Measurements from ENCODE around the gene SESN1.
"Not testable (repeated sequence)": the region's sequence is repeated elsewhere in the genome, so short reads cannot be mapped to it uniquely, and the experiment has no call there.

Gene SESN1

DNA sequence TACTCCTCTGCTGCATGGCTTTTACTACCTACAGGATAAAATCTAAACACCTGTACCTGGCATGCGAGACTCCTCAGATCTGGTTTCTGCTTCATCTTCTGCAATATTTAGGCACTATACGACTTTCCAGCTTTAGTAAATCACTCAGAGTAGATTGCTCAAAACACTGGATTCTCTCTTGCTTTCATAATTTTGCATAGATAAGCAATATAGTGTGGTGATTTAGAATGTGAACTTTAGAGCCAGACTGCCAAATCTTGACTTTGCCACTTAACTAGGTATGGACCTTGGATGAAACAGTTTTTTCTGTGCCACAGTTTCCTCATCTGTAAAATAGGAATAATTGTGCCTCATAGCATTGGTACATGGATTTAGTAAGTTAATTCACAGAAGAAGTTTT, 29.6 kb upstream of the SESN1 start:
- no peak for DNase-seq (ENCODE audit: low read depth)
- TF ChIP-seq, protein P1, sequence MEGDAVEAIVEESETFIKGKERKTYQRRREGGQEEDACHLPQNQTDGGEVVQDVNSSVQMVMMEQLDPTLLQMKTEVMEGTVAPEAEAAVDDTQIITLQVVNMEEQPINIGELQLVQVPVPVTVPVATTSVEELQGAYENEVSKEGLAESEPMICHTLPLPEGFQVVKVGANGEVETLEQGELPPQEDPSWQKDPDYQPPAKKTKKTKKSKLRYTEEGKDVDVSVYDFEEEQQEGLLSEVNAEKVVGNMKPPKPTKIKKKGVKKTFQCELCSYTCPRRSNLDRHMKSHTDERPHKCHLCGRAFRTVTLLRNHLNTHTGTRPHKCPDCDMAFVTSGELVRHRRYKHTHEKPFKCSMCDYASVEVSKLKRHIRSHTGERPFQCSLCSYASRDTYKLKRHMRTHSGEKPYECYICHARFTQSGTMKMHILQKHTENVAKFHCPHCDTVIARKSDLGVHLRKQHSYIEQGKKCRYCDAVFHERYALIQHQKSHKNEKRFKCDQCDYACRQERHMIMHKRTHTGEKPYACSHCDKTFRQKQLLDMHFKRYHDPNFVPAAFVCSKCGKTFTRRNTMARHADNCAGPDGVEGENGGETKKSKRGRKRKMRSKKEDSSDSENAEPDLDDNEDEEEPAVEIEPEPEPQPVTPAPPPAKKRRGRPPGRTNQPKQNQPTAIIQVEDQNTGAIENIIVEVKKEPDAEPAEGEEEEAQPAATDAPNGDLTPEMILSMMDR (IDR thresholded peaks at IDR 0.05; ENCODE audit: low read depth, low read length, missing control alignments) = no peak
- no peak overlapping the region for H3K4me3 ChIP-seq (ENCODE audit: low read depth, low read length)

DNA sequence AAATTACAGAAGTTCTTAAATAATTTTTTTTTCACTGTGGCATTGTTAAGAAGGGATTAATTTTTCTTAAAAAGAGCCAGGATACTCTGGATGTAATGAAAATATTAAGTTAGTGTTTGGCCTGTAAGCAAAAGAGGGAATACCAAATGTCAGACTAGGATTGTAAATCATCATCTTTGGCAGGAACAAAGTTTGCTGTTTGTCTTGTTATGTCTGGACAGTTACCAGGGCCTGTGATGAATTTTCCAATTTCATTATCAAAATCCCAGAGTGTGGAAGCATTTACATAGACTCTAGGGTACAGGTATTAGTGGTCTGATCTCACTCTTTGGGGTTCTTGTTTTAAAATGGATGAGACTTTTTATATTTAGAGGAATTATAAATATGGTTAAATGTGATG, 26.8 kb upstream of the SESN1 start:
- H3K4me3 ChIP-seq (ENCODE audit: low read depth, low read length) = no peak overlapping the region
- TF ChIP-seq, protein P1 (IDR thresholded peaks at IDR 0.05; ENCODE audit: low read depth, low read length, missing control alignments) = no peak
- DNase-seq (ENCODE audit: low read depth) = no peak

DNA sequence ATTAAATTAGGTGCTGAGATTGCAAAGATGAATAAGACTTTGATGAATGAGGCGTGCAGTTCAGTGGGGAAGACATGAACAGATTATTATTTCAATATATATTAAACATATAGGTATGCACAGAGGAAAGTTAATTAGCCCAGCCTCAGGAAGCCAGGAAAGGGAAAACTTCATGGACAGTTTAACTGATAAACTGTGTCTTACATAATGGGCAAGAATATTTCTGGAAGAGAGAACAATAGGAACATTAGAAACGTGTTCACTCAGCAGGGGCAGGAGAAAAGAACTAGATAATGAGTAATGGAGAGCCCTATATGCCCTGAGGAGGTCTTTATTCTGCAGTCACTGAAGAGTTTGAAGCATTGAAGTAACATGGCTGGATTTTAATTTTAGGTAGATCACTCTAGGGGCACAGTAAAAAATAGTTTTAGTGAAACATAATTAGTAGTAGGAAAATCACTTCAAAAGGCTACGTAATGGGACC, 24.3 kb upstream of the SESN1 start:
- H3K4me3 ChIP-seq (ENCODE audit: low read depth, low read length) = no peak overlapping the region
- TF ChIP-seq, protein P1 (IDR thresholded peaks at IDR 0.05; ENCODE audit: low read depth, low read length, missing control alignments) = no peak
- no peak for DNase-seq (ENCODE audit: low read depth)

DNA sequence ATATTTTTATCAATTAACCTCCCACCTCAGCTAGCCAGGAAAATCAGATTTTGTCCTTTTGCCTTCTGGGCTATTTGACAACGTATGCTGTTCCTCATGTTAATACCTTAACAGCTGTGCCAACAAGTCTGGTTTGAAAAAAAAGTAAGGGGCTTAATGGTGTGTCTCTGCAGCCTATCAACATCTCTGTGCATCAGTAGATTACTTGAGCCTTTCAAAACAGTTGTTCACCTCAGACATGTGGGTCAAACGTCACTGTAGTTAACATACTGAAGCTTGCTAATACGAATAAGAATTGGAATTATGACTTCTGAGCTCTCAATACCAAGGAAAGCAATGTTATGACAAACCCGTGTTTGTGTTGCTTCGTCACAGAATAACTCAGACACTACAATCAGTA, 23.7 kb upstream of the SESN1 start:
- H3K4me3 ChIP-seq (ENCODE audit: low read depth, low read length) = no peak overlapping the region
- TF ChIP-seq, protein P1 (IDR thresholded peaks at IDR 0.05; ENCODE audit: low read depth, low read length, missing control alignments) = no peak
- no peak for DNase-seq (ENCODE audit: low read depth)

DNA sequence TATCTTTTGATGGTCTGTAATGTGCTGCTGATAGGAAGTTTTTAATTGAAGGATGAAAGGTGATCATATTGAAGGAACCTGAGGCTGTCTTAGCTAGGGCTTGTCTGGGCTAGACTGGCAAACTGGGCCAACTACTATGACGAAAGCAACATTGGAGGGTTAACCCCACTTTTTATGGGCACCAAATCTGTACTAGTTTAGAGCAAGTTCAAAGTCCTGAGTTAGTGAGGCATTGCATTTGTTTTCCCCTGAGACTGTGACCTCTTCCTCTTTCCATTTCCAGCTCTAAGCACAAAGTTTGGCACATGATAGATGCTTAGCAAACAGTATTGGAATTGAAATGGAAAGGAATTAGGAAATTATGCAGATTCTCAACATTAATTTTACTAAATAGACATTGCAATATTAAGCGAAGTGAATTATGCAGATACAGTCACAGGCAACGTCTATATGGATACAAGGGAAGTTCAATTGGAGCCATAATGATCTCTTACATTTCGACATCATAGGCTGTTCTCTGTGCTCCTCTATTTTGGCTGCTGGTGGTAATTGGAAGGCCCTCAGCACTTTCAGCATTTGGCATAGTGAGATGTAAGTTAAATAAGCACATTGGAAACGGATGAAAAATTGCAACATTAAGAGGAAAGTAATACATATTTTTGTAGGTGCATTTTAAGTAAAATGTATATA, 22.8 kb upstream of the SESN1 start:
- no peak for DNase-seq (ENCODE audit: low read depth)
- H3K4me3 ChIP-seq (ENCODE audit: low read depth, low read length) = no peak overlapping the region
- TF ChIP-seq, protein P1 (IDR thresholded peaks at IDR 0.05; ENCODE audit: low read depth, low read length, missing control alignments) = no peak

DNA sequence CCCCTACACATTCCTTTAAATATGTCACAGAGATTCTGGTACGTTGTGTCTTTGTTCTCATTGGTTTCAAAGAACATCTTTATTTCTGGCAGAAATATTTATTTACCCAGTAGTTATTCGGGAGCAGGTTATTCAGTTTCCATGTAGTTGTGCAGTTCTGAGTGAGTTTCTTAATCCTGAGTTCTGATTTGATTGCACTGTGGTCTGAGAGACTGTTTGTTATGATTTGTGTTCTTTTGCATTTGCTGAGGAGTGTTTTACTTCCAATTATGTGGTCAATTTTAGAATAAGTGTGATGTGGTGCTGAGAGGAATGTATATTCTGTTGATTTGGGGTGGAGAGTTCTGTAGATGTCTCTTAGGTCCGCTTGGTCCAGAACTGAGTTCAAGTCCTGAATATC, 18.0 kb upstream of the SESN1 start:
- DNase-seq (ENCODE audit: low read depth); H3K4me3 ChIP-seq (ENCODE audit: low read depth, low read length): not testable (repeated sequence)

DNA sequence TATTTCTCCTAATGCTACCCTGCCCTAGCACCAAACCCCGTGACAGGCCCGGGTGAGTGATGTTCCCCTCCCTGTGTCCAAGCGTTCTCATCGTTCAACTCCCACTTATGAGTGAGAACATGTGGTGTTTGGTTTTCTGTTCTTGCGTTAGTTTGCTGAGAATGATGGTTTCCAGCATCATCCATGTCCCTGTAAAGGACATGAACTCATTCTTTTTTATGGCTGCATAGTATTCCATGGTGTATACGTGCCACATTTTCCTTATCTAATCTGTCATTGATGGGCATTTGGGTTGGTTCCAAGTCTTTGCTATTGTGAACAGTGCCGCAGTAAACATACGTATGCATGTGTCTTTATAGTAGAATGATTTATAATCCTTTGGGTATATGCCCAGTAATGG, 15.0 kb upstream of the SESN1 start:
- not testable (repeated sequence) for H3K4me3 ChIP-seq (ENCODE audit: low read depth, low read length); DNase-seq (ENCODE audit: low read depth)

DNA sequence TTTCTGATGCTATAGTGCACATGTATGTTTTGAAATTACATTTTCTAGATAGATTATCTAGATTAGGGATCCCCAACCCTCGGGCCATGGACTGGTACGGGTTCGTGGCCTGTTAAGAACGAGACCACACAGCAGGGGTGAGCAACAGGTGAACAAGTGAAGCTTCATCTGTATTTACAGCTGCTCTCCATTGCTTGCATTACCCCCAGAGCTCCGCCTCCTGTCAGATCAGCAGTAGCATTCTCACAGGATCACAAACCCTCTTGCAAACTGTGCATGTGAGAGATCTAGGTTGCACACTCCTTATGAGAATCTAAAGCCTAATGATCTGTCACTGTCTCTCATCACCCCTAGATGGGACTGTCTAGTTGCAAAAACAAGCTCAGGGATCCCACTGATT, 11.0 kb upstream of the SESN1 start:
- no peak for DNase-seq (ENCODE audit: low read depth)
- H3K4me3 ChIP-seq (ENCODE audit: low read depth, low read length) = no peak overlapping the region
- TF ChIP-seq, protein P1 (IDR thresholded peaks at IDR 0.05; ENCODE audit: low read depth, low read length, missing control alignments) = no peak

Data from GM12864 (cell line).